HepG2 (cell line): ENCODE data around the gene OR2V2. TPM values are rescaled to one million over a fixed set of nuclear protein-coding genes. Genes with fewer than 3 reads are reported as not detected.

Experiments used
- ATAC-seq: fragments of 200-7000 bp; cut with Tn5 transposase; 3 replicates; pipeline ENCODE4 v1.9.1; 2020; ENCODE audit warnings: mild to moderate bottlenecking, moderate library complexity
- BruUV-seq: library from RNA; stranded (reverse); fragments of 400-500 nt; replicated peaks from 2 replicates; lab custom pipeline; 2021; lab: Mats Ljungman, UMichigan
- CTCF ChIA-PET: fragments of 300-600 bp; formaldehyde crosslinking; extraction: SDS; loops from one replicate; lab custom pipeline; 2021; ENCODE audit warnings: low total read pairs, inconsistent platforms, low intra/inter-chr PET ratio; lab: Yijun Ruan, JAX
- POLR2A ChIA-PET: fragments of 350-600 bp; sonication (Branson Sonifier 250); formaldehyde crosslinking; loops from one replicate; lab custom pipeline; 2020; ENCODE audit warnings: antibody characterized with exemption, inconsistent platforms; lab: Yijun Ruan, JAX
- DNase-seq: peaks from one replicate; pipeline ENCODE4 v3.0.0-alpha.2; 2015; ENCODE audit warnings: low spot score
- FAIRE-seq: peaks from 3 replicates; lab custom pipeline; 2011; peaks lifted over from hg19 to GRCh38; lab: Jason Lieb, UNC
- H2AFZ ChIP-seq: one replicate; pipeline ENCODE4 v1.6.1; 2011; ENCODE audit warnings: low read length, inconsistent platforms
- H3K27ac ChIP-seq: fragments of 300-600 bp; 3 replicates; pipeline ENCODE4 v1.8.0; 2011; ENCODE audit warnings: mixed run types, mild to moderate bottlenecking, mixed read lengths, low read length, inconsistent platforms; ENCODE audit not compliant: insufficient read depth; ENCODE audit errors: extremely low read length
- H3K27me3 ChIP-seq, 2 experiments: fragments of 200-600 bp in 1 of 2; 2 replicates in 1 of 2; 3 replicates in 1 of 2; pipeline versions ENCODE4 v1.6.0 to v1.8.0; 2011; ENCODE audit warnings: low read length in 2 of 2, mild to moderate bottlenecking in 2 of 2, moderate library complexity in 2 of 2, inconsistent platforms in 1 of 2; ENCODE audit not compliant: insufficient read depth in 2 of 2, control insufficient read depth in 1 of 2
- H3K36me3 ChIP-seq, 2 experiments: fragments of 200-600 bp in 1 of 2; replicated peaks in 1 of 2; 2 replicates in 1 of 2; 3 replicates in 1 of 2; pipeline versions ENCODE4 v1.5.1 to v1.8.0; 2011; ENCODE audit warnings: low read length in 2 of 2, inconsistent platforms in 1 of 2; ENCODE audit not compliant: insufficient read depth in 2 of 2, control insufficient read depth in 1 of 2
- H3K4me1 ChIP-seq: 2 replicates; pipeline ENCODE4 v1.5.1; 2012; ENCODE audit warnings: low read length, inconsistent platforms; ENCODE audit not compliant: insufficient read depth
- H3K4me2 ChIP-seq: 2 replicates; pipeline ENCODE4 v1.6.0; 2011; ENCODE audit warnings: low read depth, low read length, inconsistent platforms
- H3K4me3 ChIP-seq, 3 experiments: fragments of 200-600 bp in 1 of 3; sonication (generic), shearing (Covaris generic) in 1 of 3; replicated peaks in 1 of 3; 2 replicates each; pipeline ENCODE4 v1.5.1; 2011 to 2016; ENCODE audit warnings: low read length in 3 of 3, inconsistent platforms in 2 of 3, low read depth in 2 of 3, mild to moderate bottlenecking in 2 of 3, control low read depth in 1 of 3, mixed read lengths in 1 of 3; ENCODE audit not compliant: insufficient read depth in 1 of 3
- H3K79me2 ChIP-seq: one replicate; pipeline ENCODE4 v1.6.1; 2011; ENCODE audit warnings: low read length, inconsistent platforms; ENCODE audit not compliant: insufficient read depth
- H3K9ac ChIP-seq: 2 replicates; pipeline ENCODE4 v1.6.0; 2011; ENCODE audit warnings: mild to moderate bottlenecking, low read depth, low read length, inconsistent platforms; ENCODE audit not compliant: insufficient read depth
- H3K9me3 ChIP-seq: 2 replicates; pipeline ENCODE4 v1.5.1; 2012; ENCODE audit warnings: mild to moderate bottlenecking, low read length
- H4K20me1 ChIP-seq: 2 replicates; pipeline ENCODE4 v1.6.0; 2011; ENCODE audit warnings: inconsistent platforms, mild to moderate bottlenecking, low read length, moderate library complexity; ENCODE audit not compliant: insufficient read depth
- CREB1 ChIP-seq, 2 experiments: fragments of 450-650 bp in 1 of 2; IDR thresholded peaks; 2 replicates each; pipeline ENCODE4 v1.6.1; 2016 to 2017; ENCODE audit warnings: control low read depth in 1 of 2, mild to moderate bottlenecking in 1 of 2, missing compliant biosample characterization in 1 of 2, missing genetic modification characterization in 1 of 2
- ETV5 ChIP-seq: IDR thresholded peaks from 2 replicates; pipeline ENCODE4 v1.6.1; 2018; ENCODE audit warnings: missing biosample characterization, missing genetic modification reagents, inconsistent platforms, borderline replicate concordance
- FOSL2 ChIP-seq: sonication (generic); formaldehyde crosslinking; IDR thresholded peaks from 2 replicates; pipeline ENCODE4 v1.4.0; 2020; ENCODE audit warnings: missing genetic modification reagents
- NAIF1 ChIP-seq: sonication (generic); formaldehyde crosslinking; IDR thresholded peaks from 2 replicates; pipeline ENCODE4 v1.5.0; 2020; ENCODE audit warnings: mild to moderate bottlenecking, missing genetic modification reagents, borderline replicate concordance
- ZBTB21 ChIP-seq: sonication (generic); formaldehyde crosslinking; IDR thresholded peaks from 2 replicates; pipeline ENCODE4 v1.4.0; 2020; ENCODE audit warnings: missing genetic modification reagents
- ZNF577 ChIP-seq: sonication (generic); formaldehyde crosslinking; IDR thresholded peaks from 2 replicates; pipeline ENCODE4 v1.4.0; 2020; ENCODE audit warnings: mild to moderate bottlenecking, low read depth, missing genetic modification reagents, borderline replicate concordance
- WGBS: methylation state at CpG from one replicate; pipeline ENCODE4 v1.1.6; 2017; ENCODE audit warnings: low lambda C conversion rate; 5-methylcytosine and 5-hydroxymethylcytosine counted together
- in situ Hi-C: cut with HindIII; loops from 2 replicates; pipeline ENCODE4 v1.10.0; 2017; ENCODE audit warnings: low pct_unique_long_range_greater_than_20kb; ENCODE audit not compliant: extremely low pct_ligation_motif_present
- intact Hi-C: fragments of 100-400 bp; cut with micrococcal nuclease; formaldehyde crosslinking; loops from one replicate; pipeline ENCODE4 v1.10.0; 2022; ENCODE audit not compliant: unreplicated experiment
- polyA plus RNA-seq, 8 experiments: library from polyadenylated mRNA; depleted of rRNA in 3 of 8; stranded (reverse) in 7 of 8; unstranded in 1 of 8; fragments of >200 nt; fragmentation: Illumina TruSeq in 4 of 8; extraction: Trizol in 4 of 8; gene quantifications; 2 replicates each; pipeline versions ENCODE4 v1.2.1 to v1.2.3, GENCODE V29; 2011 to 2016; ENCODE audit warnings: low read depth in 4 of 8, missing spikeins in 1 of 8, mixed read lengths in 1 of 8; ENCODE audit not compliant: insufficient read depth in 1 of 8
- total RNA-seq, 5 experiments: library from RNA; depleted of rRNA; stranded (reverse); fragments of >200 nt; fragmentation: Illumina TruSeq; extraction: Trizol; gene quantifications; 2 replicates each; pipeline ENCODE4 v1.2.3, GENCODE V29; 2016; ENCODE audit warnings: low read depth in 1 of 5
- TF ChIP-seq, protein P1 (sequence below): sonication (generic); formaldehyde crosslinking; IDR thresholded peaks from 2 replicates; pipeline ENCODE4 v1.5.0; 2020; ENCODE audit warnings: missing genetic modification reagents
- TF ChIP-seq, protein P2 (sequence below): fragments of 450-650 bp; IDR thresholded peaks from 2 replicates; pipeline ENCODE4 v1.6.1; 2016

The OR2V2 gene
- total and polyA plus RNA-seq, 2 of the 13 experiments (the other 11 are each of a cell fraction or from before 2014, with no cell fraction given): not detected

DNA sequence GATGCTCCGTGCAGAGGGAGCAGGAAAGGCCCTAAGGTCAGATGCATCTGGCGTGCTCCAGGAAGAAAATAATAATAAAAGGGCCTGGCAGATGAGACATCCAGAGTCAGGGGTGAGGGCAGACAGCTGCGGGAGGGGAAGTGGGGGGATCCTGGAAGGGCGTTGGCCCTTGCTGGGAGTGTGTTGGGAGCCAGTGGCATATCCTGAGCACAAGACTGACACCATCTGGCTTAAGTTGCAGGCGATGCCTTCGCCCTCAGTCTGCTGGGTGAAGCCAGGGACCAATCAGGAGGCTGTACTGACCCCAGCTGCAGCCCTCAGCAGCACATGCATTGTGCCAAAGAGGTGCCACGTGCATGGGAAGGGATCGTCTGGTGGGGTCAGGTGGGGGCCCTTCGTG is 3.8 kb downstream of the OR2V2 start (continued):
- no peak for TF ChIP-seq NAIF1 (CRISPR knock-in tag)
- TF ChIP-seq, protein P1, sequence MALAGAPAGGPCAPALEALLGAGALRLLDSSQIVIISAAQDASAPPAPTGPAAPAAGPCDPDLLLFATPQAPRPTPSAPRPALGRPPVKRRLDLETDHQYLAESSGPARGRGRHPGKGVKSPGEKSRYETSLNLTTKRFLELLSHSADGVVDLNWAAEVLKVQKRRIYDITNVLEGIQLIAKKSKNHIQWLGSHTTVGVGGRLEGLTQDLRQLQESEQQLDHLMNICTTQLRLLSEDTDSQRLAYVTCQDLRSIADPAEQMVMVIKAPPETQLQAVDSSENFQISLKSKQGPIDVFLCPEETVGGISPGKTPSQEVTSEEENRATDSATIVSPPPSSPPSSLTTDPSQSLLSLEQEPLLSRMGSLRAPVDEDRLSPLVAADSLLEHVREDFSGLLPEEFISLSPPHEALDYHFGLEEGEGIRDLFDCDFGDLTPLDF (CRISPR knock-in tag): no peak

DNA sequence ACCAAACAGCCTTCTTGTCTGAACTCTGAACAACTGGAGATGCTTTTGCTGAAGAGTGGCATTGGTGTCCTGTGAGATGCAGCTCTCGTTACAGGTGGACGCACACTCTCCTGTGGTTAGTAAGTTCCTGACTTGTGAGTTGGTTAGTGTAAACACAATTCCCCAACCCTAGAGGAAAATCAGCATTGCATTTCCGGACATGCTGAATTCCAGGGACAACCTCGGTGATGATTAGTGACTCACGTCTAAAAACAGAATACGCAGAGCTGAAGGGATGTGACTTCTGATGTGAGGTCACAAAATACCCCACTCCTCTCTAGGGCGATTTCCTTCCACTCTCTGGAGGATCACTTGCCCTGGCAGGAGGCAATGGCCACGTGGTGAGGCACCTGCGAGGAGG is 5.0 kb downstream of the OR2V2 start:
- CTCF ChIA-PET: no interaction called here
- no peak overlapping the region for H2AFZ ChIP-seq
- H3K4me2 ChIP-seq: no peak overlapping the region
- intact Hi-C loops: loop anchor here (10.0 kb wide), 1 partner anchor 288 kb away; the partner anchor contains the start of gene ZFP62
- no peaks in the 10 kb centered on the region for H3K9me3 ChIP-seq
- TF ChIP-seq ZNF577 (no peak), ETV5 (peak; percentile 11; the same call in 1 of the 2 replicates), ZBTB21 (CRISPR knock-in tag) (peak; percentile 73), CREB1 (IDR thresholded peaks at IDR 0.05) (peak; percentile 51; the same call in 1 of the 2 replicates), CREB1 (CRISPR knock-in tag; IDR thresholded peaks at IDR 0.05) (no peak), FOSL2 (CRISPR knock-in tag) (peak; percentile 66)
- TF ChIP-seq, protein P2, sequence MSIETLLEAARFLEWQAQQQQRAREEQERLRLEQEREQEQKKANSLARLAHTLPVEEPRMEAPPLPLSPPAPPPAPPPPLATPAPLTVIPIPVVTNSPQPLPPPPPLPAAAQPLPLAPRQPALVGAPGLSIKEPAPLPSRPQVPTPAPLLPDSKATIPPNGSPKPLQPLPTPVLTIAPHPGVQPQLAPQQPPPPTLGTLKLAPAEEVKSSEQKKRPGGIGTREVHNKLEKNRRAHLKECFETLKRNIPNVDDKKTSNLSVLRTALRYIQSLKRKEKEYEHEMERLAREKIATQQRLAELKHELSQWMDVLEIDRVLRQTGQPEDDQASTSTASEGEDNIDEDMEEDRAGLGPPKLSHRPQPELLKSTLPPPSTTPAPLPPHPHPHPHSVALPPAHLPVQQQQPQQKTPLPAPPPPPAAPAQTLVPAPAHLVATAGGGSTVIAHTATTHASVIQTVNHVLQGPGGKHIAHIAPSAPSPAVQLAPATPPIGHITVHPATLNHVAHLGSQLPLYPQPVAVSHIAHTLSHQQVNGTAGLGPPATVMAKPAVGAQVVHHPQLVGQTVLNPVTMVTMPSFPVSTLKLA: 0 out of 2 replicates have a peak, but pooled peaks have one; percentile 3
- TF ChIP-seq, all 625 proteins: peak for 5
- Histone ChIP-seq H3K4me3 (no peak overlapping the region), H3K36me3 (no peaks in the 10 kb centered on the region), H3K27me3 (peaks cover 12 to 74% of the 10 kb centered on the region in 2 experiments; a peak in 4 of 5 replicates), H4K20me1 (no peaks in the 10 kb centered on the region), H3K9ac (no peak overlapping the region), H3K27ac (no peak overlapping the region), H3K4me1 (no peaks in the 10 kb centered on the region), H3K79me2 (no peaks in the 10 kb centered on the region)
- peak; percentile 44 for DNase-seq
- no peak for FAIRE-seq
- no TSS peak for BruUV-seq
- 3% methylated on average over 8 of the region's 9 CpGs for WGBS
- POLR2A ChIA-PET: no interaction called here
- ATAC-seq: no peak
- in situ Hi-C loops: loop anchor here (10.0 kb wide), 1 partner anchor 368 kb away; no protein-coding TSS in a partner anchor
